COLO829 (cell line): ENCODE measurements around the gene LRRC28.

ENCODE experiments used
- DNase-seq: peaks from one replicate; pipeline ENCODE4 v3.0.0; 2012; ENCODE audit warnings: low spot score

The LRRC28 gene

DNA sequence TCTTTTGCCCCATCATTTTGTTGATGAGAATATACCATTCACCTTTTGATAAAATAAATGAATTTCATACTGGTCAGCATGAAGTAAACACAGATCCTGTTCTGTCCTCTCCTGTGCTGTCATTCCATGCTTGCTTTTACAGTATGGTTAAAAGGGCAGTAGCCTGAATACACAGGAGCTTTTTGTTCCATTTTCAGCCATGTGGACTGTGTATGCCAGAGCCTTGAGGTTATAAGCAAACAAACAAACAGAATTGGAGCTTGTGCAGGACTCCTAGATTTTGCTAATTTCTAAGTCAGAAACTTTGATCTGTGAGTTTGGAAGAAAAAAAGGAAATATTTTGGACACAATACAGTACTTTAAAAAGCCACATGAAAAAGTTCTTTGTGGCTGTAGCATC lies 91.9 kb downstream of the LRRC28 start:
- DNase-seq, result peak; percentile 73

DNA sequence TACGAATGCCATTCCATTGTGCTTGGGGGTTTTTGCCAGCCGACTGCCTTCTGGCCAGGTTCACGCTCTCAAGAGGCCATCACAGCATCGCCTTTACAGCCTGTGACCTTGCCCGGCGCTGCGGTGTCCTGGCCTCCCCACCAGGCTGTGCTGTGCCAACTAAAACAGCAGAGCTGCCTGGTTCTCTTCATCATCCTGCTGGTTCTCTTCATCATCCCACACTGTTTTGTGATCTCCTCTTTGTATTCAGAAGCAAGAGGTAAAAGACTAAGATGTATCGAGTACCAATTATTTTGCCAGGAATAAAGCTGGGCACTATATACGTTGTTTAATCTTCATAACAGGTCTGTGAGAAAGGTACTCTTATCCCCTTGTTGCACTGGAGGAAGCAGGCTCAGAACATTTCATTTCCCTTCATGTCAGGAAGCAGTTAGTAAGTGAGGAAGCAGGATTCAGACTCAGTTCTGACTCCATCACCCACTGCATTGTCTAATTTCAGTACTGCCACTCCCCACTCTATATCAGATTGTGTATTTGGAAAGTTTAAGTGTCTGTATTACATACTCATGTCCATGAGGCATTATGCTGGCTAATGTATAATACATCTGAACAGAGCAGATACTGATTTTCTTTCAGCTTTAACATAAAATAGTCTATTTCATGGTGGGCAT lies 92.7 kb downstream of the LRRC28 start:
- peak; percentile 28 for DNase-seq

DNA sequence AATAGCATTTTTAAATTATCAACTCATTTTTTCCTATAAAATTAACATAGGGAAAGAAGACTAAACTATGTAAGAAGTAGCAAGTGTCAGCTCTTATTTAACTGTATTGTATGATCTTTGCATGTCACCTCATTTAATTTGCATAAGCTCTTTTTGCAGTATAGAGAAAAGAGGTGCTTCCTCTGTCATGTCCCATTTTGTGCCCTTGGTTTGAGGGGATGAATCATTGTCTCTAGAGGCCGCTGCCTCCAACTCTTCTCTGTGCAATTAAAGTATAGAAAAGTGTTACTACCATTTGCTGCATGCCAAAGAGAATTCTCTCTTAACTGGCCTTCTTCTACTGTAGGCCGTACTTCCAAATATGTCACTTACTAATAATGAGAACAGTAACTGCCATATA lies 93.4 kb downstream of the LRRC28 start:
- DNase-seq, result no peak

DNA sequence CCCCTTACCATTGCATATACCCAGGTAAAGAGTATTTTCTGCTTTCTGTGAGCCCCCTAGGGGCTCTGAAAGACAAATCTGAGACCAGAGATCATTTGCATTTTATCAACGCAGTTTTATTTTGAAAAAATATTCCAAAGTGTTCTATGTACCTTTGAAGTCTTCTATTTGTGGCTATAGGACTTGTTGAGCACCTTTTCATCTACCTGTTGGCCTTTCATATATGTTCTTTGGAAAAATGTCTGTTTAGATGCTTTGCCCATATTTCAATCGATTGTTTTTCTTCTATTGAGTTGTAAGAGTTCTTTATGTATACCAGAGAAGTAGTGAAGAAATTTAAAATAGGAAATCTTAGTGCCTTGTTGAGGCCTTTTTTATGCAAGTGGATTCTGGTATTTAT lies 94.0 kb downstream of the LRRC28 start:
- no peak for DNase-seq

DNA sequence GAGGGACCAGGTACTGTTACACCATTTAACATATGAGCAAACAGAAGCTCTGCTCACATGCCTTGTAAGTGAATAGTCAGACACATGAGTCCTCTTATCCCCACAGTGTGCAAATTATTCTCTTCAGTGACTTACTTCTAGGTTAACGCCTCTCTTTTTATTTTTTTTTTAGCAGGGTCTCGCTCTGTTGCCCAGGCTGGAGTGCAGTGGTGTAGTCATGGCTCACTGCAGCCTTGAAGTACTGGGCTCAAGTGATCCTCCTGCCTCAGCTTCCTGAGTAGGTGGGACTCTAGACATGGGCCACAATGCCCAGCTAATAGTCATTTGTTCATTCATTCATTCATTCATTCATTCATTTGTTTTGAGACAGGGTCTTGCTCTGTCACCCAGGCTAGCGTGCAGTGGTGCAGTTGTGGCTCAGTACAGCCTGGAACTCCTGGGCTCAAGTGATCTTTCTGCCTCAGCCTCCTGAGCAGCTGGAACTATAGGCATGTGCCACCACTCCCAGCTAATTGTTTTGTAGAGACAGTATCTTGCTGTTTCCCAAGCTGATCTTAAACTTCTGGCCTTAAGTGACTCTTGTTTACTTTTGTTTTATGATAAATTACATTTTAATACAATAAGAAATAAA lies 94.7 kb downstream of the LRRC28 start:
- no peak for DNase-seq

DNA sequence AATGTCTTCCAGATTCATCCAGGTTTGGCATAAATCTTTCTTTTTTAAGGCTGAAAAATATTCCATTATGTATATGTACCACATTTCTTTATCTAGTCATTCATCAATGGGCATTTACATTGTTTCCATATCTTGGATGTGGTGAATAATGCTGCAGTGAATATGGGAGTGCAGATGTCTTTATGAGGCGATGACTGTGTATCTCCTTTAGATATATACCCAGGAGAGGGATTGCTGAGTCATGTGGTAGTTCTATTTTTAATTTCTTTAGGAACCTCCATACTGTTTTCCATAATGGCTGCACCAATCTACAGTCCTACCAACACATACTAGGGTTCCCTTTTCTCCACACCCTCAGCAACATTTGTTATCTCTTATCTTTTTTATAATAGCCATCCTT lies 96.3 kb downstream of the LRRC28 start:
- DNase-seq, result no peak

DNA sequence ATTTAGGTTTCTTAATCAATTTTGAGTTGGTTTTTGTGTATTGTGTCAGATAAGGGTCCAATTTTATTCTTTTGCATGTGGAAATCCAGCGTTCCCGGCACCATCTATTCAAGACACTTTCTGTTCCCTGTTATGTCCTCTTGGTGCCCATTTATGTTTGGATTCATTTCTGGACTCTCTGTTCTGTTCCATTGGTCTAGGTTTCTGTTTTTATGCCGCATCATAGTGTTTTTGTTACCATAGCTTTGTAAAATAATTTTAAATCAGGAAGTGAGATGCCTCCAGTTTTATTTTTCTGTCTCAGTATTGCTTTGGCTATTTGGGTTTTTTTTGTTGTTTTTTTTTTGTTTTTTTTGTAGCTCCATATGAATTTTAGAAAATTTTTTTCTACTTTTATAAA lies 97.1 kb downstream of the LRRC28 start:
- DNase-seq, result no peak

DNA sequence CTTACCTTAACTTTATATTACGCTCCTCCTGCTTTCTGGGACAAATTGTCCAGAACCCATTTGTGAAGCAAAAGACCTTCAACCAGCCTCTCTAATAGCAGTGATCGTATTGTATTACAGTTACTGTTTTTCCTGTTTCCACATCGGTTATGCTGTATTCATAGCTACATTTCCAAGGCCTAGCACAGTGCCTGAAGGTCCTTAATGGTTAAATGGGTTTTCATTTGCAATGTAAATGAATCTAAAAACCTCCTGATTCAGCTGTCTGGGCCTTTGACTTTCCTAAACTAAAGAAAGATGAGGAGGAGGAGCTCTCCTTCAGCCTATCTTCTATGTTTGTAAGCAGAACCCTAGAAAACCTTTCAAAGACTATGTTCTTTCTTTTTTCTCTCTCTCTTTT lies 99.1 kb downstream of the LRRC28 start:
- DNase-seq, result no peak

DNA sequence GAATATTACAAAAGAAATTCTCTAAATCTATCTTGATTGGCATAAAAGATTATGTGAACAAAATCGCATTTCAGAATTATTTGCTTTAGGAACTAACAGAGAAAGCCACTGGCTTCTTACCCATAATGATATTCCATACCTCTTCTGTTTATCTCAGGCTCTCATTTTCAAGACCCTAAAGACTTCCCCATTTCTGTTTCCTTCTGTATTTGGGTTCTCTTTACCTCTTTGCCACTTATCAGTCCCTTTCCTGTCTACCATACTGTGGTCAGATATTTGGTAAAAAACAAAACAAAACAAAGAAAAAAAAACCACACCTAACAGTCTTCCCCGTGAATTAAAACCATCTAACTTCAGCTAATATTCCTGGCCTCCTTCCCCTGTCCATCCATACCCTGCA lies 108.5 kb downstream of the LRRC28 start:
- no peak for DNase-seq

DNA sequence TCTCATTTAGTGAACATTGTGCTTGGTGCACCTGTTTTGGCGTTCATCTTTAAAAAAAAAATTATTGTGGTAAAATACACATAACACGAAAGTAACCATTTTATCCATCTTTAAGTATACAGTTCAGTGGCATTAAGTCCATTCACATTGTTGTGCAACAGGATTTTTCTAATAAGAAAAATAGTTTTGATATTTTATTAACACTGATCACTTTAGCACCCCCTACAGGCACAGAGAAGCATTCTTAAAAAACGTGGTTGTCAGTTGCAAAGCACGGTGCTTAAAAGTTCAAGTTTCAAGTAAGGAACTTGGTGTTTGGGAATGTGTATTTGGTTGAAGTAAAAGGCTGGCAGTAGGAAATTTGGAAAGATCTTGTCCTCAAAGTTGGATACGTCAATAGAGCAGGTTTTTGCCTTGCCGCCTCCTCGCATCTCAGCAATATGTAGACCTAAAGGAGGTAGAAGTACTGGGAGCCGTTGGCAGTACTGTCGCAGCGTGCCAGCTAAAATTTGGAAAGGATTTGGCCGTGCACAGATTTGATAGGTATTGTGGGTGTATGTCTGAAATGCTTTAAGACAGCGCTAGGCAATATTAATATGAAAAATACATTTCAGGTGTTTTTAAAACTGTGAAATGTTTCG lies 110.4 kb downstream of the LRRC28 start:
- peak; percentile 17 for DNase-seq

DNA sequence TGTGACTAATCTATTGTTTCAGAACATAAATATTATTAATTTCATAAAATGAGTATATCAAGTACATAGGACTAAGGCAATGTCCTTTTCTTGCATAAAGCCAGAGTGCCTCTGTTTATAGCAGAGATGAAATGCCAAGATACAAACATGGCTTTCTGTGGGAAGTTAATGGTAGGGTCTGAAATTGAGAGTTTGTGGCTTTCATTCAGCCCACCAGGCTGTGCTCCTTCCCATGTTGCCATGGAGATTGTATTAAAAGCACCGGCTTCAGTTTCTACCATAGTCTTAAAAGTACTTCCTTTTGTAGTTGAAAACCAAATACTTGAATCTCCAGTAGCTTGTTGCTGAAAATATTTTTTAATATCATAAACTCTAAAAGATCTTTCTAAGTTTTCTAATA lies 114.0 kb downstream of the LRRC28 start:
- DNase-seq, result no peak

DNA sequence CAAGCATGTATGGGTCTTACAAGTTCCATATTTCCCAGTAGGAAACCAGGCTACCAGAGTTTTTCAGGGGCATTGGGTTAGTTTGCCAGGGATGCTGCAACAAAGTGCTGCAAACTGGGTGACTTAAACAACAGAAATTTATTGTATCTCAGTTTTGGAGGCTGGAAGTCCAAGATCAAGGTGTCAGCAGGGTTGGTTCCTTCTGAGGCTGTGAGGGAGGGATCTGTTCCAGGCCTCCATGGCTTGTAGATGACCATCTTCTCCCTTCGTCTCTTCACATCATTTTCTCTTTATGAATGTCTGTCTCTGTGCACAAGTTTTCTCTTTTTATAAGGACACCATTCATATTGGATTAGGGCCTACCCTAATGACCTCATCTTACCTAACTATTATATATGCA lies 114.7 kb downstream of the LRRC28 start:
- DNase-seq, result no peak

DNA sequence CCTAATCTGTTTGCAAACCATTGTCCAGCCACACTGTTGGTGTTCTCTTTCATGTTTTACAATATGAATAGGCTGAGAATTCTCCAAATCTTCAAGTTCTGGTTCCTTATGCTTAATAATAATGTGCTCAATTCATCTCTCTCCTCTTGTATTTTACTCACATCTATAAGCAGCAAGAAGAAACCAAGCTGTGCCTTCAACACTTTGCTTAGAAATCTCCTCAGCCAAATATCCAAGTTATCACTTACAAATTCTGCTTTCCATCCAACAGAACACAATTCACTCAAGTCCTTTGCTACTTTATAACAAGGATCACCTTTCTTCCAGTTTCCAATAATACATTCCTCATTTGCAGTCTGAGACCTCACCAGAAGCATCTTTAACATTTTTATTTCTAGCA lies 117.5 kb downstream of the LRRC28 start:
- no peak for DNase-seq

DNA sequence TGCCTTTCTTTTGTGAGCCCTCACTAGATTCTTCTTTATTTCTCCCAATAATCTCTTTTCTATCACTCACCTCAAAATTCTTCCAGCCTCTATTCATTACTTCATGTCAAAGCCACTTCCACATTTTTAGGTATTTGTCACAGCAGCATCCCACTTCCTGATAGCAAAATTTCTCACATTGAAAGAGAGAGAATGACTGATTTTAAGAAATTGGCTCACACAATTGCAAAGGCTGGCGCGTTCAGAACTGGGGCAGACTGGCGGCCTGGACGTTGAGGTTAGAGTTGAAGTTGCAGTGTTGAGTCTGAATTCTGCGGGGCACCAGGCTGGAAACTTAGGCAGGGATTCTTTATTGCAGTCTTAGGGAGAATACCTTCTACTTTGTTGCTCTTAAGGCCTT lies 117.9 kb downstream of the LRRC28 start:
- no peak for DNase-seq

DNA sequence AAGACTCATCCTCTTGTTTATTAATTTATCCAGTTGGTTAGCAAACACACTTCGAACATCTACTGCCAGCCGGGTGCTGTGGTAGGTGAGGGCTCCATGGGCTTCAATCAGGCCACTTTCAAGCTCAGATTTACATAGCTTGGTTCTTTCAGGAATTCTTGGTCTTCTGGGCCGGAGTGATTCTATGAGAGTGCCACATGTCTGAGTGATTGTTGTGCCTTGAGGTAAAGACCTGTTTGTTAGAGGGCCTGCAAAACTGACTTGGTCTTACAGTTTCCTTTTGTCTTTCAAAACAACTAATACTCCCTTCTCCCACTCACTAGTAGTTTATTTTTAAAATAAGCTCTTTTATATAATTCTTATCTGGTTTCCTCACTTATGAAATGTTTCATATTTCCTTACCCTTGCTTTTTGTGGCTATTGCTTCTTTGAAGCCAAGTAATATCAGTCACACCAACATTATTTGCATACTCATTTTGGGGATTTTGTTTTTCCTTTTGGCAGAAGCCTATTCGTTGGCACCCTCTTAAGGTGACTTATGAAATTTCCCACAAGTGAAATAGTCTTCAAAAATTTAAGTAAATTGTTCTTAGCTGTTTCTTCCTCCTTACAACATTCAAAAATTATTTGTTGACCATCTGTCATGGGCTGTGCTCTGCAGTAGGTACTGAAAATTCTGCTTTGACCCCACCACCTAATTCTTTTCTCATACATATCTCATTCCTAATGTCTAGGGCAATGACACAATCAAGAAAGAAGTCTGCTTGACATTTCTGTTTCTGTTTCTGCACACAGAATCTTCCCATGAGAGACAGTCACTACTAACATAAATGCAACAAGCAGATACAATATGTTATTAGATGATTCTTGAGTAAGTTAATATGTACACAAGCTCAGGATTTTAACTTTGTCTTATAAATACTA lies 120.2 kb downstream of the LRRC28 start:
- no peak for DNase-seq

DNA sequence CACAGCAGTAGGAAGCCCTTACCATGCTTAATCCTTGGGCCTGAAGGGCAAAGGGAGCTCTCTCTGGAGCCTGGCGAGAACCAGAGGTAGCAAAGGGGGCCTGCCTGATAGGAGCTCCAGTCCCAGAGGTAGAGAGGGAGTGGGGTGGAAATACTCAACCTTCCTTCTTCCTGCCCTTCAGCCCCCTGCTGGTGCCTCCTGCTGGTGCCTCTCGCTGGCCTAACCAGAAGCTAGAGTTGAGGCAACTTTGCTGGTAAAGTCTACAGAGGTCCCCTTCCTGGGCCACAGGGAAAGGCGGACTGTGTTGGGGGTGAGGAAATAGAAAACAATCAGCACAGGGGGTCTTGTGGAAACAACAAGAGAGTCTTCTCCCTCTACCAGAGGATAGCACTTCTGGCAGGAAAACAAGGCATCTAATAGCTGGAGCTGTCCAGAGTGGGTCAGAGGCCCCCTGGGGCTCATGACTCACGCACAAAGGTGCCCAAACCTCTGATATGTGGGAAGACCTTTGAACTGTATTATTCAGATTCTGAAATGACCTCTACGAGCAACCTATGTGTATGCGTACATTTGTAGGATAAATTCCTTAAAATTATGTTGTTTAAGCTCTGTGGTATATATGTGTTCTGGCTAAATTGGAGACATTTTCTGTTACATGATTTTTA lies 133.9 kb downstream of the LRRC28 start:
- no peak for DNase-seq

DNA sequence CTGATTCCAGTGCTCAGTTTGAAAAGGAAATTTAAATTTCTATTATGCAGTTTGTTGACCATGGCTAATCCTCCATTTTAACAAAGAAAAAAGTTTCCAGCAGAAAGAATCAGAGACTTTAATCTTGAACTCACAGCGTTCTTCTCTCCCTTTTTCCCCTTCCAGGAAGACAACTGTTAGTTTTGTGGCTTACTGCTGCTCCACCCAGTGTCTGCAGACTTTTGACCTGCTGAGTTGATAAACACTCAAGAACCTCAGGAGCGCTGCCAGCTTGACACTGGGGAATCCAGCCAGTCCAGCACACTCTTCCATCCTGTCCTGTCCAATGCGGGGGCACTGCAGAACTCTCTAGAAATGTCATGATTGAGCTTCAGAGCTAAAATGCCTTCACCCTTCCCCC lies 134.6 kb downstream of the LRRC28 start:
- no peak for DNase-seq

DNA sequence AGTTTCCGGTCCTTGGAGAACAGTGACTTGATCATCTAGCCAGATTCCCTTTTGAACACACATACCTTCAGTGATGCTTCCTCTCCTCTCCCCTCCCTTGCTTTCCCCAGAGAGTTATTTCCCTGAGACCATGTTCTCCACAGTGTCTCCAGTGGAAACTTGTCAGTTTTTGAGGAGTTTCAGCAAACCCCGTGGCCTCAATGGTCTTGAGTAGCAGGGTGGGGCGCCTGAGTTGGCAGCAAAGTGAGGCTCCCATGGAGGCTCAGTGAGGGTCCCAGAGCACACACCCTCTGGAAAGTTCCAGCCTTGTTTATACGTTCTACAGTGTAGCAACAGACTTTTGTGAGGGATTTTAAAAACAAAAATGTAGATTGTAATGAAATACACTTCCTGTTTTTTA lies 135.1 kb downstream of the LRRC28 start:
- no peak for DNase-seq

DNA sequence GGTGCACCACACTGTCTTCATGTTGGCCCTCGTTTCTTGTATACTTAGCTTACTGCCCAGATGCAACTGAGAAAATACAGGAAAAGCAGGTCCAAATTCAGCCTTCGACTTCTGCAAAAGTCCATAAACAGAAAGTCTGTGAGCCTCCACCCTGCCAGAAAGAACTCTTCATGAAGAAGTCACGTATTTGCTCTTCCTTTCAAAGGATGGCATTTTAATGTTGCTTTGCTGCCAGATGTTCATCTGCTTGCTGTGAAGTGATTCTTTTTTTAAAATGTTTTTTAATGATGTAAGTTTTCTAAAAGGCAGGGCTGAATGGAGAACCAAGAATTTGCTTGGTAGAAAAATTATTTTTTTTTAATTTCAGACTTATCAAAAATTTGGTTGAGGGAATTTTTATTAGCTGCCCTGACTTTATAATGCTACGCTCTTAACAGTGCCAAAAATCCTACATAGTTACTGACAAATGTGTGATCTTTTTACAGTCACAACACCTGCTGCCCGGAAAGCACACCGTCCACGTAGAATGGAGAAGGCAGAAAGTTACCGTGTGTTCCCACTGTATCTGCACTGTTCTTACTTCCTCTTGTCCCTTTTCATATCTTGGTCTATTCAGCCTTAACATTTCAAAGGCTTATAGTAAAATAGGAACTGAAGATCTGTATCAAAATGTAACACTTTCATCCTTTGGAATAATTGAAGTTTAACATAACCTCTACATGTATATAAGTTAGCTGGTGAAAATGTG lies 136.3 kb downstream of the LRRC28 start:
- DNase-seq, result no peak

DNA sequence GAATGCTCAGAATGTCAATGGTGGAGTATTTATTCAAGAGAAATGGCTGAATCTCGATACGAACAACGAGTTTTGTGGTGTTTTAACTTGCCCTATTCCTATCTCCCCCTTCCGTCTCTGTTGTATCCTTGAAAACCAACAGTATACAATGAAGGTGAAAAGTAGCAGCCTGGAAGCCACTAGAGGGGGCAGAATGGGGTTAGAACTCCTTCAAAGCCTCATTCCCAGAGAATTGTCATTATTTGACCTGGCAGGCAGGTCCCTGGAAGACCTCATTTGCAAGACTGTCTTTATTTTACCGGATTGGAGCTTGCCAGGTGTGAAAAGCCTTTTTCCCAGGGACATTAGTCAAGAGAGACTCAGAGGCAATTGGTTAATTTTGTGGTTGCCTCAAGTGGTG lies 139.4 kb downstream of the LRRC28 start:
- no peak for DNase-seq

DNA sequence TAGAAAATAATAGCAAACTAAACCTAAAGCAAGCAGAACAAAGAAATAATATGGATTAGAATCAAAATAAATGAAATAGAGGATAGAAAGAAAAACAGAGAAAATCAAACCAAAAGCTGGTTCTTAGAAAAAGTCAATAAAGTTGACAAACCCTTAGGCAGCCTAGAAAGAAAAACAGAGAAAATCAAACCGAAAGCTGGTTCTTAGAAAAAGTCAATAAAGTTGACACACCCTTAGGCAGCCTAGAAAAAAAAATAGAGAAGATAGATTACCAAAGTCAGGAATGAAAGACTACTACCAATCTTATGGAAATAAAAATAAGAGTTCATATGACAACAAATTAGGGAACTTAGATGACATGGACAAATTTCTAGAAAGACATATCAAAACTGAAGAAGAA lies 142.4 kb downstream of the LRRC28 start:
- DNase-seq, result no peak
